GM19395 (cell line): ENCODE data around the gene TSPAN18.

ENCODE experiments used
- ATAC-seq: cut with Tn5 transposase; IDR thresholded peaks from one replicate; pipeline ENCODE4 v1.9.1; 2021; ENCODE audit warnings: mild to moderate bottlenecking, moderate library complexity; ENCODE audit not compliant: unreplicated experiment

The TSPAN18 gene

GRCh38 chr11:44776551-44777208 lies 49.9 kb downstream of the TSPAN18 start:
- ATAC-seq, result no peak

- ATAC-seq, result no peak
These were observed 50.7 kb downstream of the TSPAN18 start for GRCh38 chr11:44777209-44778194.

- no peak for ATAC-seq
These were observed 51.7 kb downstream of the TSPAN18 start for GRCh38 chr11:44778195-44779100.

GRCh38 chr11:44779736-44780520 lies 53.2 kb downstream of the TSPAN18 start:
- no peak for ATAC-seq

- no peak for ATAC-seq
These were observed 54.3 kb downstream of the TSPAN18 start for GRCh38 chr11:44780940-44781631.

- ATAC-seq, result no peak
These were observed 54.9 kb downstream of the TSPAN18 start for GRCh38 chr11:44781655-44782054.

- ATAC-seq, result no peak
These were observed 55.7 kb downstream of the TSPAN18 start for GRCh38 chr11:44782478-44782877.

GRCh38 chr11:44784436-44784760 lies 57.6 kb downstream of the TSPAN18 start:
- ATAC-seq, result no peak

- ATAC-seq, result no peak
These were observed 58.1 kb downstream of the TSPAN18 start for GRCh38 chr11:44784851-44785250.

- ATAC-seq, result no peak
These were observed 59.3 kb downstream of the TSPAN18 start for GRCh38 chr11:44785856-44786607.

GRCh38 chr11:44787070-44787469 lies 60.3 kb downstream of the TSPAN18 start:
- ATAC-seq, result no peak

GRCh38 chr11:44787981-44788380 lies 61.2 kb downstream of the TSPAN18 start:
- no peak for ATAC-seq

- no peak for ATAC-seq
These were observed 61.9 kb downstream of the TSPAN18 start for GRCh38 chr11:44788536-44789261.

GRCh38 chr11:44789496-44789895 lies 62.7 kb downstream of the TSPAN18 start:
- no peak for ATAC-seq

- no peak for ATAC-seq
These were observed 63.4 kb downstream of the TSPAN18 start for GRCh38 chr11:44790211-44790610.

- ATAC-seq, result no peak
These were observed 64.7 kb downstream of the TSPAN18 start for GRCh38 chr11:44791316-44791925.

- ATAC-seq, result no peak
These were observed 65.4 kb downstream of the TSPAN18 start for GRCh38 chr11:44792171-44792570.
